GM11168 (cell line): Measurements from ENCODE around the gene AGO1.

Experiments
- in situ Hi-C: fragments of 300-500 bp; cut with MboI; formaldehyde crosslinking; loops from one replicate; pipeline ENCODE4 v1.12.0; 2022; ENCODE audit warnings: low sequenced_read_pairs; ENCODE audit not compliant: unreplicated experiment

AGO1 gene

DNA sequence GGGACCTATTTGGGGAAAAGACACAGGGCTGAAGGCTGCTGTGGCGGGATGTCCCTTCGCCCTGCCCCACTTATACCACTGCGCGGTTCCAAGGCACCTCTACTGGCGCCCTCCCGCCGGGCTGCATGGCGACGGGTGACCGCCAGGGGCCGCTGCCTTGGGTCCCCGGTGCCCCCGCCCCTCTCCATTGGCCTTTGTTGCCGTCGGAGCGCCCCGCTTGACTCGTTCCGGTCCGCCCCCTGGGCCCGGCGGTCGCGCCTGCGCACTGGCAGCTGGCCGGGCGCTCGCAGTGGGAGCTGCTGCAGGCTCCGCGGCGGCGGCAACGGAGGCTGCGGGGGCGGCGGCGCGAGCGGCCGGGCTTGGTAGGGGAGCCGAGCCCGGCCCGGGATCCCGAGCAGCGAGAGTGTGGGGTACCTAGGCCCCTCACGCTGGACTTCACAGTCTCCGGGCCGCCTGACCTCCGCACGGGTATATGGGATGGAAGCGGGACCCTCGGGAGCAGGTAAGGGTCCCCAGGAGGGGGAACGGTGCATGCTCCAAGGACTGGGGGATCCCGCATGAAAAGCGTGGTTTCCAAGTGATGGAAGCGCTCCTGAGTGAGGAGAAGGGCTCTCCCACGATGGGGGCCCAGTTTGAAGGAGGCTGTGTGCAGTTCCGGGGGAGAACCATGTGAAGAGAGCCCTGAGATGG is at the start of gene AGO1:
TSS of gene AGO1 (plus strand) at position 265 of the 690 bp plus-strand sequence. CDS start at position 478, 213 bp downstream.
- in situ Hi-C loops = no loop called here

DNA sequence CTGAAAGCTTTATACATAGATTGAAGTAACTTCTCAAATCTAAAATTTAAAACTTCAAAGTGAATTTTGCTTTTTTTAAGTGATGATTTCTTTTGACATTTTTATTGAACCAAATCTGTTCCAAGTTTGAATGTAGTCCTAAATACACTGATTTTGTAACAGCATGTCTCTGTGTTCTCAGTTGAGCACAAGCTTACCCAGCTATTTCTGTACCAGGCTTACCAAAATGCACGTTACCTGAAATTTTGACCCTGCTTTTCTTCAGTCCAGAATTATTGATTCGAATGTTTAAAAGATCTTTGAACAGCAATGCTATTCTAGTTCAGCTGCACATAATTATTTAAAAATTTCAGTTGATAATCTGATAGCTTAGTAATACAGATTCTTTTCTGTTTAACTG is 49.6 kb upstream of the AGO1 start:
- in situ Hi-C loops = no loop called here

DNA sequence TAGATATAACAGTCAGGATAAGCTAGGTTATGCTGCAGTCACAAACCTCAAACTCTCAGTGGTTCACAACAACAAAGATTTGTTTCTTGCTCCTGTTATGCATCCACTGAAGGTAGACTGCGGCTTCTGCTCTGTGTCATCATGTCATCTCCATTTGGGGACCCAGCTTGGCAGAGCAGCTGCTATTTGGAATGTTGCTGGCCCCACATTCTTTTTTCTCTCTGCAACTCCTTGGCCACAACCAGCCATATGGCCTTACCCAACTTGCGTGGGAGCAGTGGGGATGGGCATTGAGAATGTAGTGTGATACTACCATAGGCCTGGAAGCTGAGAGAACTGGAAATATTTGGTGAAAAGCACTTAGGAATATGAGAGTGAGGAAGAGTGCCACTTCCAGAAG is 48.8 kb upstream of the AGO1 start:
- in situ Hi-C loops = no loop called here

DNA sequence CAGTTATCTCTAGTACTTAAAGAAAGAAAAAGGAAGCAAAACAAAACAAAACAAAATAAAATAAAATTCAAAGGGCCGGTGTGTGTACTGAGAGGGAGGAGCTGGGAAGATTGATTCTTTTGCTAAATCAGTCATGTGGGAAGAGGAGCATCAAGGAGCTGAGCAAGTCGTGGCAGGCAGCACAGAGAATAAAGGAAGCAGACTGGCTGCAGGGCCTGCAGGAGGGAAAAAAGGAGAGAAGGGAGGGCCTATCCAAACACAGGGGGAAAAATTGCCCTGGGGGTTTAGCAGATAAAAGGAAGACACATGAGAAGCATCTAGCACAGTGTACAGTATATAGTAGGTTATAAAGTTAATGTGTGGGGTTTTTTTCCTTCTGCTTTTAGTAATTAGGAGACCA is 47.6 kb upstream of the AGO1 start:
- in situ Hi-C loops = no loop called here

DNA sequence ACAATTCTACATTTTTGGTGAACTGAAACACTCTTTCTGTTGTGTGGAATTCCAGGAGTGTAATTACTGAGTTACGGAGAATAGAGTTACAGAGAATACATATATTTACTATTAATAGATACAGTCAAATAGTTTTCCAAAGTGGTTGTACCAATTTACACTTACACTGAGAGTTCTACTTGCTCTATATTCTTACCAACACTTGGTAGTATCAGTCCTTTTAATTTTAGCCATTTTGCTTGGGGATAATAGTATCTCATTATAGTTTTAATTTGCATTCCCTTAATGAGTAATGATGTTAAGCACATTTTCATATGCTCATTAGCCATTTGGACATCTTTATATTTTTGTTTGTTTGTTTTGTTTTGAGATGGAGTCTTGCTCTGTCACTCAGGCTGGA is 46.3 kb upstream of the AGO1 start:
- in situ Hi-C loops = no loop called here

DNA sequence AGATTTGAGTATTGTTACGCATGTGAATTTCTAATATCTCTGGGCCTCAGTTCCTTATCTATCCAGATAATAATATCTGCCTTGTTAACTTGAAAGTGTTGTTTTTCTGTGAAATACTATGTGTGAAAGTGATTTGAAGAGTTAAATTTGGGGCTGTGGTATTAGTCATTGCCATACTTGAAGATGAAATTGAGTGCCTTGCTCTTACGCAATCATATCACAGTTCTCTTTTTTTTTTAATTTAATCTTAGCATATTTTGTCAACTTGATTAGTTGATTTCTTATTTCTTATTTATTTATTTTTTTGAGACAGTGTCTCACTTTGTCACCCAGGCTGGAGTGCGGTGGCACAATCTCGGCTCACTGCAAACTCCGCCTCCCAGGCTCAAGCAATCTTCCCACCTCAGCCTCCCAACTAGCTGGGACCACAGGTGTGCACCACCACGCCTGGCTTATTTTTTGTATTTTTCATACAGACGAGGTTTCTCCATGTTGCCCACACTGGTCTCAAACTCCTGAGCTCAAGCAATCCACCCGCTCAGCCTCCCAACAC is 44.2 kb upstream of the AGO1 start:
- in situ Hi-C loops = no loop called here

DNA sequence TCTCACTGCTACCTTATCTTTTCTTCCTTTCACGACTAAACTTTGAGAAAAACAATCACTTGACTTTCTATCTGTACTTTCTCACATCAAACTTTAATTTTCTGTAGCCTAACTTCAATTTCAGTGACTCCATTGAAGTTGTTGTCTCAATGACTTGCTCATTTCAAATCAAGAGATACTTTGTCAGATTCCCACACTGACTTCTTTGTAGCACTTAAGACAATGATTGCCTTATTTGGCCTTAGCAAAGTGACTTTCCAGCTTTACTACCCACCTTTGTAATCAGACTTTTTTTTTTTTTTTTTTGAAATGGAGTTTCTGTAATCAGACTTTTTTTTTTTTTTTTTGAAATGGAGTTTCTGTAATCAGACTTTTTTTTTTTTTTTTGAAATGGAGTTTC is 38.2 kb upstream of the AGO1 start:
- in situ Hi-C loops = no loop called here

DNA sequence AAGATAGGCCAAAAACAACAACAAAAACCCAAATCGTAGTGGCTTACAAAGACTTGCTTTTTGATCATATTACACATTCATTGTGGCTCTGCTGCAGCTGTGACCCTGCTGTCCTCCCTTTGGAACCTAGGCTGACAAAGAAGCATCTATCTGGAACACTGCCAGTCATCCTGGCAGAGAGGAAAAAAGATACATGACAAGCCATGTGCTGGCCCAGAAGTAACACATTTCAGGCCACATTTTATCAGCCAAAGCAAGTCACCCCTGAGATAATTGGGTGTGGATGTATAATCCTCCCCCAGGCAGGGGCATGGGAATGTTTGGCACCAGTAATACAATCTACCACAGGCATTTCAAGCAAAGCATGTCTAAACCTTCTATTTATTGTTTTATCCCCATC is 37.2 kb upstream of the AGO1 start:
- in situ Hi-C loops = no loop called here

GRCh38 chr1:35847935-35848565 is 35.0 kb upstream of the AGO1 start:
- in situ Hi-C loops = no loop called here

GRCh38 chr1:35850051-35850450 is 33.0 kb upstream of the AGO1 start:
- in situ Hi-C loops = no loop called here

GRCh38 chr1:35850716-35851115 is 32.3 kb upstream of the AGO1 start:
- in situ Hi-C loops = no loop called here

DNA sequence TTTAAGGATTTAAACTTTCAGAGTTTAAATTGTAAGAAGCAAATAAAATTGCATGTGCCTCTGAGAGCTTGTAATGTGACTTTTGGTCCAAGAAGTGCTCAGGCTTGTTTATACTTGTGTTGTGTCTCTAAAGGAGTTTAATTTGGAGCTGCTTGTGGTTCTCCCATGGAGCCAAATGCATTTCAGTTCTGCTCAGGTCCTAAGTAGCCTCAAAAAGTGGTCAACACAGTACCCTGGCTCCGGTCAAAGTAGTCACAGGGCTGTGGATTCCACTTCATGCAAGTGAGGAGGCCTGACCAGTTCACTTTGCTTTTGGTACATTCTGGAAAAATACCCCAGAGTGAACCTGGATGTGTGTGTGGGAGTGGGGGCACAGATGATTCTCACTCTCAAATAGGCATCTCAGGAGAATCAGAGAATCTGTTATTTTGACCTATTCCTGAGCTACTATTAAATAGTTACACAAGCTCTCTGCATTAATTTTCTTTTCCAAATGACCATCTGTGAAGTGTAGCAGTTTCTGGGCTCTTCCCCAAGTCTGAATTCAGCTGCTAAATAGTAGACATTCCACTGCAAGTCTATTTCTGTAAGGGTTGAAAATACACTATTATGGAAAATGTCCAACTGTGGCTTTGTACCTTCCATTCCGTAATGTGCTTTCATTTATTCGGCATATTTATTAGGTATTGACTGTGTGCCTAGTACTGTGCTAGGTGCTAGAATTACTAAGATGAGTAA is 31.7 kb upstream of the AGO1 start:
- in situ Hi-C loops = no loop called here

DNA sequence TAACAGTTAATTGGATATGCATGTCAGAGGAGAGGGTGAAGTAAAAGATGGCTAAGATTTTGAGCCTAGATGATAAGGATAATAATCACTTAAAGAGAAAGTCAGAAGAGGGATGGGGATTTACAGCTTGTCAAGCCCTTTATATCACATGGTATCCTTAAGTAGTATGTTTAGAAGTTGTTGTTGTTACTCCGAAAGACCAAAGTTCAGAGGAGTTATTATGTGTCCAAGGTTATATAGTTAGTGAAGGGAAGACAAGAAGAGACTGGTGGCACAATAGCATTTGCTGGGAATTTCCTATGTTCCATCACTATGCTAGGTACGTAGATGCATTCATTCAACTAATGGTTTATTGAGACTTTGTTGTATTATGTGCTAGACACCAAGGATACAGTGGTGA is 30.8 kb upstream of the AGO1 start:
- in situ Hi-C loops = no loop called here

DNA sequence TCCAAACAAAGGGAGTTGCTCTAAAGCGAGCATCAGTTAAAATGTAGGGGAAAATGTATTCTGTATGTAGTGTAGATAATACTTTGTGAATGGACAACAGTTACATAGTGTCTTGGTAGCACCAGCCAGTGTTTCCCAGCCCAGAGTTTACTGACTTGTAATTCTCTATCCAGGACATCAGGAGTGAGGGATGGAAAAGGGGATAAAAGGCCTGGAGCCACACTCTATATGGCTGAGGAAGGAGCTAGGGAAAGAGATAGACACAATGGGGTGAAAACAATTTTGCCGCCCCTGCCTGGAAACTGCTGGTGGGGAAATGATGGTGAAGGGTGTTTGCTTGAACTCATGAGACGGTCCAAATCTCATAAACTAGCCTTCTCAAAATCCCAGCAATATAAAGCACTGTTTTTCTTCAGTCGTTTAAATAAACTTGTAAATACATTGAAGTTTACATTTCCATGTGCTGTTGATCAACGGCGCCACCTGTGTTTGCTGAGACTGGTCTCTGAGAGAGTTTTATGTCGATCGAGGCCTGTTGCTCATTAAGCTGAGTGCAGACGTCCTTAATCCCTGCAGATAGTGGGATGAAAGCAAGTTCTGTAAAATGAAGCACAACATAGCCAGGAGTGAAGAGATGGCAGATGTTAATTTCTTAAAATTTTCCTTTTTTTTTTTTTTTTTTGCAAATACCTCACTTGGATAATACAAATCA is 27.9 kb upstream of the AGO1 start:
- in situ Hi-C loops = no loop called here

GRCh38 chr1:35856964-35857363 is 26.0 kb upstream of the AGO1 start:
- in situ Hi-C loops = no loop called here

- in situ Hi-C loops = no loop called here
These were observed 25.2 kb upstream of the AGO1 start for GRCh38 chr1:35857830-35858229.

DNA sequence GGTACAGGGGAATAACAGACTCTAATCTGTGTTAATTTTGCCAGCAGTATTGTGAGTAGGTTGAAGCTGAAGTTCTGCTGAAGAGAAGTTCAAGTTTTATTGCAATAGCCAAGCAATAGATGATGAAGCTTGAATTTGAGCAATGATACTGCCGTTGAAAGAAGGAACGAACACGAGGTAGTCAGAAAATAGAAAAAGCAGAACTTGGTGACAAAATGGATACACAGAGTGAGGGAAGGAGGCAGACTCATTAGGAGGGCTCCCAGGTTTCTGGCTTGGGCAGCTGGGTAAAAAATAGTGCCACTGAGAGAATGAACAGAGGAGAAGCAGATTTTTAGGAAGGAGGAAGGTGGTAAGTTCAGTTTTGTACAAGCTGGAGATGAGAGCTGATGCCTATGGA is 22.3 kb upstream of the AGO1 start:
- in situ Hi-C loops = no loop called here

- in situ Hi-C loops = no loop called here
These were observed 19.9 kb upstream of the AGO1 start for GRCh38 chr1:35863136-35863535.

GRCh38 chr1:35863881-35864625 is 19.0 kb upstream of the AGO1 start:
- in situ Hi-C loops = no loop called here

GRCh38 chr1:35864813-35865212 is 18.2 kb upstream of the AGO1 start:
- in situ Hi-C loops = no loop called here
